ENCODE measurements around the gene ZBTB20. TPM values are rescaled to one million over a fixed set of nuclear protein-coding genes. Genes with fewer than 3 reads are reported as not detected.

The ZBTB20 gene
- polyA plus RNA-seq, 1 donor from 2014 or later = 4.8 TPM

- Histone ChIP-seq H3K9me2 (ENCODE audit: insufficient read depth, low read length) (no peaks in the 10 kb centered on the region), H4K20me1 (ENCODE audit: insufficient read depth) (no peaks in the 10 kb centered on the region), H3K9me3 (ENCODE audit: low read length) (no peaks in the 10 kb centered on the region), H3K27ac (ENCODE audit: low read length) (no peak overlapping the region), H3K4me2 (ENCODE audit: low read length) (no peak overlapping the region), H3F3A (ENCODE audit: insufficient read depth, low read length, poor library complexity, severe bottlenecking) (no peaks in the 10 kb centered on the region), H3K36me3 (ENCODE audit: insufficient read depth, low read length) (no peaks in the 10 kb centered on the region), H3K79me2 (replicated peaks; ENCODE audit: insufficient read depth, low read length) (no peaks in the 10 kb centered on the region), H3K27me3 (ENCODE audit: insufficient read depth, low read depth, low read length) (no peaks in the 10 kb centered on the region), H3K9ac (ENCODE audit: low read length) (no peak overlapping the region), H2AFZ (ENCODE audit: low read depth, low read length) (no peak overlapping the region), H3K4me3 (ENCODE audit: low read length) (no peak overlapping the region)
- TF ChIP-seq RAD21 (conservative IDR thresholded peaks at IDR 0.05) (no peak), MXI1 (conservative IDR thresholded peaks at IDR 0.05; ENCODE audit: poor library complexity, severe bottlenecking) (no peak), TAF1 (IDR thresholded peaks at IDR 0.05; ENCODE audit: low read depth) (no peak), SMC3 (conservative IDR thresholded peaks at IDR 0.05; ENCODE audit: poor library complexity) (no peak), EZH2 (IDR thresholded peaks at IDR 0.05; ENCODE audit: borderline replicate concordance, insufficient read depth, low read length, poor library complexity, severe bottlenecking) (no peak), EP300 (conservative IDR thresholded peaks at IDR 0.05; ENCODE audit: poor library complexity, severe bottlenecking) (no peak), POLR2AphosphoS5 (IDR thresholded peaks at IDR 0.05) (no peak)
- TF ChIP-seq, protein P1, sequence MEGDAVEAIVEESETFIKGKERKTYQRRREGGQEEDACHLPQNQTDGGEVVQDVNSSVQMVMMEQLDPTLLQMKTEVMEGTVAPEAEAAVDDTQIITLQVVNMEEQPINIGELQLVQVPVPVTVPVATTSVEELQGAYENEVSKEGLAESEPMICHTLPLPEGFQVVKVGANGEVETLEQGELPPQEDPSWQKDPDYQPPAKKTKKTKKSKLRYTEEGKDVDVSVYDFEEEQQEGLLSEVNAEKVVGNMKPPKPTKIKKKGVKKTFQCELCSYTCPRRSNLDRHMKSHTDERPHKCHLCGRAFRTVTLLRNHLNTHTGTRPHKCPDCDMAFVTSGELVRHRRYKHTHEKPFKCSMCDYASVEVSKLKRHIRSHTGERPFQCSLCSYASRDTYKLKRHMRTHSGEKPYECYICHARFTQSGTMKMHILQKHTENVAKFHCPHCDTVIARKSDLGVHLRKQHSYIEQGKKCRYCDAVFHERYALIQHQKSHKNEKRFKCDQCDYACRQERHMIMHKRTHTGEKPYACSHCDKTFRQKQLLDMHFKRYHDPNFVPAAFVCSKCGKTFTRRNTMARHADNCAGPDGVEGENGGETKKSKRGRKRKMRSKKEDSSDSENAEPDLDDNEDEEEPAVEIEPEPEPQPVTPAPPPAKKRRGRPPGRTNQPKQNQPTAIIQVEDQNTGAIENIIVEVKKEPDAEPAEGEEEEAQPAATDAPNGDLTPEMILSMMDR (IDR thresholded peaks at IDR 0.05; ENCODE audit: poor library complexity, severe bottlenecking) = no peak
- TF ChIP-seq, protein P2, sequence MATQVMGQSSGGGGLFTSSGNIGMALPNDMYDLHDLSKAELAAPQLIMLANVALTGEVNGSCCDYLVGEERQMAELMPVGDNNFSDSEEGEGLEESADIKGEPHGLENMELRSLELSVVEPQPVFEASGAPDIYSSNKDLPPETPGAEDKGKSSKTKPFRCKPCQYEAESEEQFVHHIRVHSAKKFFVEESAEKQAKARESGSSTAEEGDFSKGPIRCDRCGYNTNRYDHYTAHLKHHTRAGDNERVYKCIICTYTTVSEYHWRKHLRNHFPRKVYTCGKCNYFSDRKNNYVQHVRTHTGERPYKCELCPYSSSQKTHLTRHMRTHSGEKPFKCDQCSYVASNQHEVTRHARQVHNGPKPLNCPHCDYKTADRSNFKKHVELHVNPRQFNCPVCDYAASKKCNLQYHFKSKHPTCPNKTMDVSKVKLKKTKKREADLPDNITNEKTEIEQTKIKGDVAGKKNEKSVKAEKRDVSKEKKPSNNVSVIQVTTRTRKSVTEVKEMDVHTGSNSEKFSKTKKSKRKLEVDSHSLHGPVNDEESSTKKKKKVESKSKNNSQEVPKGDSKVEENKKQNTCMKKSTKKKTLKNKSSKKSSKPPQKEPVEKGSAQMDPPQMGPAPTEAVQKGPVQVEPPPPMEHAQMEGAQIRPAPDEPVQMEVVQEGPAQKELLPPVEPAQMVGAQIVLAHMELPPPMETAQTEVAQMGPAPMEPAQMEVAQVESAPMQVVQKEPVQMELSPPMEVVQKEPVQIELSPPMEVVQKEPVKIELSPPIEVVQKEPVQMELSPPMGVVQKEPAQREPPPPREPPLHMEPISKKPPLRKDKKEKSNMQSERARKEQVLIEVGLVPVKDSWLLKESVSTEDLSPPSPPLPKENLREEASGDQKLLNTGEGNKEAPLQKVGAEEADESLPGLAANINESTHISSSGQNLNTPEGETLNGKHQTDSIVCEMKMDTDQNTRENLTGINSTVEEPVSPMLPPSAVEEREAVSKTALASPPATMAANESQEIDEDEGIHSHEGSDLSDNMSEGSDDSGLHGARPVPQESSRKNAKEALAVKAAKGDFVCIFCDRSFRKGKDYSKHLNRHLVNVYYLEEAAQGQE (IDR thresholded peaks at IDR 0.05; ENCODE audit: borderline replicate concordance) = no peak
These were observed 802.6 kb downstream of the ZBTB20 start for GRCh38 chr3:114344492-114344891.

- no peak overlapping the region for H3K4me2 ChIP-seq (ENCODE audit: low read length)
- no peaks in the 10 kb centered on the region for H3F3A ChIP-seq (ENCODE audit: insufficient read depth, low read length, poor library complexity, severe bottlenecking)
- H3K9me3 ChIP-seq (ENCODE audit: low read length) = no peaks in the 10 kb centered on the region
- H3K27me3 ChIP-seq (ENCODE audit: insufficient read depth, low read depth, low read length) = no peaks in the 10 kb centered on the region
- no peak overlapping the region for H3K27ac ChIP-seq (ENCODE audit: low read length)
- TF ChIP-seq, protein P1 (IDR thresholded peaks at IDR 0.05; ENCODE audit: poor library complexity, severe bottlenecking) = no peak
- TF ChIP-seq, protein P2 (IDR thresholded peaks at IDR 0.05; ENCODE audit: borderline replicate concordance) = no peak
- no peak for TF ChIP-seq POLR2AphosphoS5 (IDR thresholded peaks at IDR 0.05)
- no peak for TF ChIP-seq EZH2 (IDR thresholded peaks at IDR 0.05; ENCODE audit: borderline replicate concordance, insufficient read depth, low read length, poor library complexity, severe bottlenecking)
- TF ChIP-seq MXI1 (conservative IDR thresholded peaks at IDR 0.05; ENCODE audit: poor library complexity, severe bottlenecking) = no peak
- no peak for TF ChIP-seq TAF1 (IDR thresholded peaks at IDR 0.05; ENCODE audit: low read depth)
- TF ChIP-seq SMC3 (conservative IDR thresholded peaks at IDR 0.05; ENCODE audit: poor library complexity) = no peak
- TF ChIP-seq EP300 (conservative IDR thresholded peaks at IDR 0.05; ENCODE audit: poor library complexity, severe bottlenecking) = no peak
- no peak for TF ChIP-seq RAD21 (conservative IDR thresholded peaks at IDR 0.05)
- no peaks in the 10 kb centered on the region for H3K9me2 ChIP-seq (ENCODE audit: insufficient read depth, low read length)
- H2AFZ ChIP-seq (ENCODE audit: low read depth, low read length) = no peak overlapping the region
- peaks cover 11% of the 10 kb centered on the region for H3K36me3 ChIP-seq (ENCODE audit: insufficient read depth, low read length)
- H3K4me3 ChIP-seq (ENCODE audit: low read length) = no peak overlapping the region
- H3K79me2 ChIP-seq (replicated peaks; ENCODE audit: insufficient read depth, low read length) = no peaks in the 10 kb centered on the region
- H3K9ac ChIP-seq (ENCODE audit: low read length) = no peak overlapping the region
- H4K20me1 ChIP-seq (ENCODE audit: insufficient read depth) = no peaks in the 10 kb centered on the region
These were observed 808.3 kb downstream of the ZBTB20 start for GRCh38 chr3:114338651-114339357.

All from neural cell (in vitro differentiated cells).